SK-N-SH treated with all-trans-retinoic acid at 6 μM for 48 hours (cell line): ENCODE data around the gene MYO15B.

Experiments
- ARNTL ChIP-seq: fragments of 450-650 bp; formaldehyde crosslinking; IDR thresholded peaks from 2 replicates; pipeline ENCODE4 v1.5.0; 2020; ENCODE audit warnings: low read depth, mild to moderate bottlenecking, moderate library complexity, borderline replicate concordance
- CSDC2 ChIP-seq: fragments of 250-450 bp; sonication (Bioruptor Pico); IDR thresholded peaks from 2 replicates; pipeline ENCODE4 v1.5.0; 2020; ENCODE audit warnings: mild to moderate bottlenecking, moderate library complexity
- GLIS3 ChIP-seq: fragments of 250-450 bp; sonication (Bioruptor Pico); IDR thresholded peaks from 2 replicates; pipeline ENCODE4 v1.5.0; 2020; ENCODE audit warnings: mild to moderate bottlenecking, moderate library complexity
- OSR1 ChIP-seq: fragments of 250-450 bp; sonication (Bioruptor Pico); IDR thresholded peaks from 2 replicates; pipeline ENCODE4 v1.8.0; 2022; ENCODE audit warnings: moderate library complexity, mild to moderate bottlenecking, inconsistent platforms
- PPARA ChIP-seq: fragments of 250-450 bp; sonication (Bioruptor Pico); IDR thresholded peaks from 2 replicates; pipeline ENCODE4 v1.5.0; 2020; ENCODE audit warnings: mild to moderate bottlenecking, borderline replicate concordance
- TOX ChIP-seq: fragments of 250-450 bp; sonication (Bioruptor Pico); IDR thresholded peaks from 2 replicates; pipeline ENCODE4 v1.8.0; 2021; ENCODE audit warnings: mild to moderate bottlenecking, moderate library complexity, borderline replicate concordance
- TF ChIP-seq, protein P1 (sequence below): fragments of 250-450 bp; sonication (Bioruptor Pico); IDR thresholded peaks from 2 replicates; pipeline ENCODE4 v1.5.1; 2021; ENCODE audit warnings: mild to moderate bottlenecking, moderate library complexity
- TF ChIP-seq, protein P2 (sequence below): fragments of 250-450 bp; sonication (Bioruptor Pico); IDR thresholded peaks from 2 replicates; pipeline ENCODE4 v1.8.0; 2020; ENCODE audit warnings: mild to moderate bottlenecking, moderate library complexity, borderline replicate concordance

DNA sequence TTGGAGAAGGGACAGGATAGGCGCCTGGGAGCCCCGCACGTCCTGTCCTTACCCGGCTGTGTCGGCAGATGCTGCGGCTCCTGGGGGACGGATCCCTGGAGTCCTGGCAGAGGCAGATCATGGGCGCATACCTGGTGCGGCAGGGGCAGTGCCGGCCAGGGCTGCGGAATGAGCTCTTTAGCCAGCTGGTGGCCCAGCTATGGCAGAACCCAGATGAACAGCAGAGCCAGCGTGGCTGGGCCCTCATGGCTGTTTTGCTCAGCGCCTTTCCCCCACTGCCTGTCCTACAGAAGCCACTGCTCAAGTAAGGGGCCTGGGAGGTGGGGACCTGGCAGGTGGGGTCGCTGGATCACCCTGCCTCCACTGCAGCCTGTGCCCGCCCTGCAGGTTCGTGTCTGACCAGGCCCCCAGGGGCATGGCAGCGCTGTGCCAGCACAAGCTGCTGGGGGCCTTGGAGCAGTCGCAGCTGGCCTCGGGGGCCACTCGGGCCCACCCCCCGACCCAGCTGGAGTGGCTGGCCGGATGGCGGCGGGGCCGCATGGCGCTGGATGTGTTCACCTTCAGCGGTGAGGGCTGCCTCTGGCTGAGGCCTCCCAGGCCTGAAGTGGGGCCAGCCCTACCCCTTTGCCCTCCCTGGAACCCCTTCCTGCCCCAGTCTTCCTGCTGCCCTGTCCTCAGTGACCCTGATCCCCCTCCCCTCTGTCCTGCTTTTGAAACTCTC, 25.5 kb downstream of the MYO15B start:
- TF ChIP-seq, protein P1, sequence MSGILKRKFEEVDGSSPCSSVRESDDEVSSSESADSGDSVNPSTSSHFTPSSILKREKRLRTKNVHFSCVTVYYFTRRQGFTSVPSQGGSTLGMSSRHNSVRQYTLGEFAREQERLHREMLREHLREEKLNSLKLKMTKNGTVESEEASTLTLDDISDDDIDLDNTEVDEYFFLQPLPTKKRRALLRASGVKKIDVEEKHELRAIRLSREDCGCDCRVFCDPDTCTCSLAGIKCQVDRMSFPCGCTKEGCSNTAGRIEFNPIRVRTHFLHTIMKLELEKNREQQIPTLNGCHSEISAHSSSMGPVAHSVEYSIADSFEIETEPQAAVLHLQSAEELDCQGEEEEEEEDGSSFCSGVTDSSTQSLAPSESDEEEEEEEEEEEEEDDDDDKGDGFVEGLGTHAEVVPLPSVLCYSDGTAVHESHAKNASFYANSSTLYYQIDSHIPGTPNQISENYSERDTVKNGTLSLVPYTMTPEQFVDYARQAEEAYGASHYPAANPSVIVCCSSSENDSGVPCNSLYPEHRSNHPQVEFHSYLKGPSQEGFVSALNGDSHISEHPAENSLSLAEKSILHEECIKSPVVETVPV (CRISPR knock-in tag) = no peak
- TF ChIP-seq OSR1 (CRISPR knock-in tag) (no peak), PPARA (CRISPR knock-in tag) (no peak), TOX (CRISPR knock-in tag) (no peak), ARNTL (CRISPR knock-in tag) (no peak), GLIS3 (no peak), CSDC2 (CRISPR knock-in tag) (no peak)
- TF ChIP-seq, protein P2, sequence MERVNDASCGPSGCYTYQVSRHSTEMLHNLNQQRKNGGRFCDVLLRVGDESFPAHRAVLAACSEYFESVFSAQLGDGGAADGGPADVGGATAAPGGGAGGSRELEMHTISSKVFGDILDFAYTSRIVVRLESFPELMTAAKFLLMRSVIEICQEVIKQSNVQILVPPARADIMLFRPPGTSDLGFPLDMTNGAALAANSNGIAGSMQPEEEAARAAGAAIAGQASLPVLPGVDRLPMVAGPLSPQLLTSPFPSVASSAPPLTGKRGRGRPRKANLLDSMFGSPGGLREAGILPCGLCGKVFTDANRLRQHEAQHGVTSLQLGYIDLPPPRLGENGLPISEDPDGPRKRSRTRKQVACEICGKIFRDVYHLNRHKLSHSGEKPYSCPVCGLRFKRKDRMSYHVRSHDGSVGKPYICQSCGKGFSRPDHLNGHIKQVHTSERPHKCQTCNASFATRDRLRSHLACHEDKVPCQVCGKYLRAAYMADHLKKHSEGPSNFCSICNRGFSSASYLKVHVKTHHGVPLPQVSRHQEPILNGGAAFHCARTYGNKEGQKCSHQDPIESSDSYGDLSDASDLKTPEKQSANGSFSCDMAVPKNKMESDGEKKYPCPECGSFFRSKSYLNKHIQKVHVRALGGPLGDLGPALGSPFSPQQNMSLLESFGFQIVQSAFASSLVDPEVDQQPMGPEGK (CRISPR knock-in tag) = no peak
